SU-DHL-6 (cell line): ENCODE measurements around the gene SERPINB6.

Source experiments
- H2AFZ ChIP-seq: fragments of 200-600 bp; sonication (generic); 2 replicates; pipeline ENCODE4 v1.6.1; 2014; ENCODE audit warnings: low read depth, mild to moderate bottlenecking, moderate library complexity, mixed read lengths, antibody characterized with exemption, low read length; ENCODE audit not compliant: severe bottlenecking
- H3F3A ChIP-seq: fragments of 200-600 bp; shearing (Covaris generic); 2 replicates; pipeline ENCODE4 v1.6.0; 2016; ENCODE audit warnings: antibody characterized with exemption, mild to moderate bottlenecking; ENCODE audit not compliant: insufficient read depth
- H3K27ac ChIP-seq: fragments of 200-600 bp; sonication (generic); 2 replicates; pipeline ENCODE4 v1.5.1; 2016; ENCODE audit warnings: low read depth, mild to moderate bottlenecking, low read length, moderate library complexity, mixed read lengths
- H3K27me3 ChIP-seq: fragments of 200-600 bp; sonication (generic), shearing (Covaris generic); 2 replicates; pipeline ENCODE4 v1.6.0; 2014; ENCODE audit warnings: mild to moderate bottlenecking, low read length
- H3K36me3 ChIP-seq: fragments of 200-600 bp; sonication (generic); 2 replicates; pipeline ENCODE4 v1.6.1; 2014; ENCODE audit warnings: mild to moderate bottlenecking, low read length, mixed read lengths
- H3K4me2 ChIP-seq: fragments of 300-600, 200-600 bp; shearing (Covaris generic), sonication (generic); 2 replicates; pipeline ENCODE4 v1.6.0; 2014; ENCODE audit warnings: low read length, low read depth, mild to moderate bottlenecking; ENCODE audit not compliant: poor library complexity, severe bottlenecking
- H3K4me3 ChIP-seq: fragments of 200-600 bp; sonication (generic); 2 replicates; pipeline ENCODE4 v1.5.1; 2014; ENCODE audit warnings: antibody characterized with exemption, low read length, mild to moderate bottlenecking, mixed read lengths; ENCODE audit not compliant: insufficient read depth, poor library complexity, severe bottlenecking
- H3K79me2 ChIP-seq: fragments of 200-600 bp; sonication (generic); 2 replicates; pipeline ENCODE4 v1.6.1; 2014; ENCODE audit warnings: mild to moderate bottlenecking, low read length, moderate library complexity; ENCODE audit not compliant: insufficient read depth
- H3K9ac ChIP-seq: fragments of 200-600 bp; sonication (generic); 2 replicates; pipeline ENCODE4 v1.7.0; 2014; ENCODE audit warnings: mild to moderate bottlenecking, low read length
- H3K9me2 ChIP-seq: fragments of 200-600 bp; sonication (generic); replicated peaks from 2 replicates; pipeline ENCODE4 v1.6.1; 2014; ENCODE audit warnings: low read length; ENCODE audit not compliant: insufficient read depth
- H3K9me3 ChIP-seq: fragments of 200-600 bp; sonication (generic); 2 replicates; pipeline ENCODE4 v1.6.1; 2014; ENCODE audit warnings: low read length, mixed read lengths; ENCODE audit not compliant: insufficient read depth
- H4K20me1 ChIP-seq: fragments of 200-600 bp; sonication (generic); 2 replicates; pipeline ENCODE4 v1.6.1; 2014; ENCODE audit warnings: low read depth, mild to moderate bottlenecking, antibody characterized with exemption, low read length, moderate library complexity, mixed read lengths
- CTCF ChIP-seq: fragments of 200-600 bp; sonication (generic); IDR thresholded peaks from one replicate; pipeline ENCODE4 v1.5.1; 2017; ENCODE audit warnings: antibody characterized with exemption, mild to moderate bottlenecking, low read length, moderate library complexity; ENCODE audit not compliant: insufficient read depth, poor library complexity, severe bottlenecking
- EZH2phosphoT487 ChIP-seq: fragments of 200-600 bp; sonication (generic), shearing (Covaris generic); conservative IDR thresholded peaks from 2 replicates; pipeline ENCODE4 v1.6.1; 2018; ENCODE audit warnings: mild to moderate bottlenecking, antibody characterized with exemption, low read length, moderate library complexity, mixed read lengths

The SERPINB6 gene

GRCh38 chr6:2986722-2987221 is 15.4 kb upstream of the SERPINB6 start:
- no peak overlapping the region for H3K9ac ChIP-seq
- no peak overlapping the region for H3K27ac ChIP-seq
- H3K4me3 ChIP-seq: no peak overlapping the region
- no peak overlapping the region for H2AFZ ChIP-seq
- H3K9me2 ChIP-seq: no peaks in the 10 kb centered on the region
- peaks cover 10% of the 10 kb centered on the region for H3F3A ChIP-seq
- no peak overlapping the region for H3K4me2 ChIP-seq
- TF ChIP-seq EZH2phosphoT487 (no peak), CTCF (no peak)
- H3K9me3 ChIP-seq: no peaks in the 10 kb centered on the region
- H3K36me3 ChIP-seq: no peaks in the 10 kb centered on the region
- H3K79me2 ChIP-seq: no peaks in the 10 kb centered on the region
- no peaks in the 10 kb centered on the region for H3K27me3 ChIP-seq
- no peaks in the 10 kb centered on the region for H4K20me1 ChIP-seq

GRCh38 chr6:2984738-2985406 is 13.5 kb upstream of the SERPINB6 start:
- no peak overlapping the region for H2AFZ ChIP-seq
- H3K4me2 ChIP-seq: no peak overlapping the region

GRCh38 chr6:2982426-2983117 is 11.2 kb upstream of the SERPINB6 start:
- Histone ChIP-seq H3K4me2 (no peak overlapping the region), H3K79me2 (no peaks in the 10 kb centered on the region), H3K36me3 (no peaks in the 10 kb centered on the region), H3K27ac (no peak overlapping the region), H3K27me3 (no peaks in the 10 kb centered on the region), H2AFZ (no peak overlapping the region), H3K4me3 (no peak overlapping the region), H4K20me1 (no peaks in the 10 kb centered on the region), H3F3A (no peaks in the 10 kb centered on the region), H3K9me3 (no peaks in the 10 kb centered on the region), H3K9ac (no peak overlapping the region), H3K9me2 (no peaks in the 10 kb centered on the region)
- TF ChIP-seq EZH2phosphoT487 (no peak), CTCF (no peak)

More at GRCh38 chr6:2984738-2985406, 13.5 kb upstream of the SERPINB6 start:
- no peak for TF ChIP-seq CTCF
- TF ChIP-seq EZH2phosphoT487: no peak
- Histone ChIP-seq H4K20me1 (no peaks in the 10 kb centered on the region), H3K36me3 (no peaks in the 10 kb centered on the region), H3K79me2 (no peaks in the 10 kb centered on the region), H3K4me3 (no peak overlapping the region), H3F3A (peaks cover 5% of the 10 kb centered on the region), H3K27ac (no peak overlapping the region), H3K9ac (no peak overlapping the region), H3K27me3 (no peaks in the 10 kb centered on the region), H3K9me2 (no peaks in the 10 kb centered on the region), H3K9me3 (no peaks in the 10 kb centered on the region)
